GM12878 (cell line): ENCODE results near the gene SIRT3.

Experiments used
- EGR1 ChIP-seq, 2 experiments: IDR thresholded peaks; 1 replicate in 1 of 2; 2 replicates in 1 of 2; pipeline ENCODE4 v1.6.1; 2011 to 2012; ENCODE audit warnings: low read depth in 2 of 2, low read length in 2 of 2, borderline replicate concordance in 1 of 2, mild to moderate bottlenecking in 1 of 2, moderate library complexity in 1 of 2
- ETV6 ChIP-seq, 2 experiments: fragments of 450-650 bp in 1 of 2; IDR thresholded peaks in 1 of 2; conservative IDR thresholded peaks in 1 of 2; 2 replicates each; pipeline ENCODE4 v1.6.1; 2014; ENCODE audit warnings: antibody characterized with exemption in 1 of 2, borderline replicate concordance in 1 of 2, low read depth in 1 of 2, mild to moderate bottlenecking in 1 of 2, moderate library complexity in 1 of 2
- GABPA ChIP-seq: IDR thresholded peaks from 2 replicates; pipeline ENCODE4 v1.6.1; 2014; ENCODE audit warnings: antibody characterized with exemption, low read depth, mild to moderate bottlenecking, inconsistent platforms
- NR2C2 ChIP-seq: IDR thresholded peaks from 2 replicates; pipeline ENCODE4 v1.6.1; 2011; ENCODE audit warnings: borderline replicate concordance, low read depth; ENCODE audit not compliant: control insufficient read depth, insufficient read length
- POLR2A ChIP-seq: IDR thresholded peaks from 2 replicates; pipeline ENCODE4 v1.6.1; 2011; ENCODE audit warnings: low read depth, mild to moderate bottlenecking, low read length
- POLR2AphosphoS2 ChIP-seq: IDR thresholded peaks from 2 replicates; pipeline ENCODE4 v1.6.1; 2011; ENCODE audit warnings: low read depth, mild to moderate bottlenecking, low read length, improper control_type of control experiment, moderate library complexity
- POLR2AphosphoS5 ChIP-seq: IDR thresholded peaks from 2 replicates; pipeline ENCODE4 v1.6.1; 2011; ENCODE audit warnings: mild to moderate bottlenecking, low read length, inconsistent platforms
- RAD21 ChIP-seq: IDR thresholded peaks from 2 replicates; pipeline ENCODE4 v1.6.1; 2011; ENCODE audit warnings: mild to moderate bottlenecking, low read depth, low read length, moderate library complexity; ENCODE audit not compliant: insufficient read depth
- SUZ12 ChIP-seq: fragments of 200-600 bp; sonication (generic); IDR thresholded peaks from one replicate; pipeline ENCODE4 v1.6.1; 2018; ENCODE audit warnings: antibody characterized with exemption, mild to moderate bottlenecking; ENCODE audit not compliant: unreplicated experiment
- ZNF207 ChIP-seq: fragments of 450-650 bp; IDR thresholded peaks from 2 replicates; pipeline ENCODE4 v1.6.1; 2014; ENCODE audit warnings: antibody characterized with exemption, mild to moderate bottlenecking, borderline replicate concordance
- TF ChIP-seq, protein P1 (sequence below), 3 experiments: IDR thresholded peaks in 2 of 3; conservative IDR thresholded peaks in 1 of 3; 2 replicates each; pipeline ENCODE4 v1.5.1; 2011; ENCODE audit warnings: low read depth in 3 of 3, low read length in 3 of 3, mild to moderate bottlenecking in 3 of 3, control low read depth in 2 of 3, moderate library complexity in 2 of 3, inconsistent platforms in 1 of 3, mixed read lengths in 1 of 3; ENCODE audit not compliant: control insufficient read depth in 2 of 3, insufficient read depth in 1 of 3; ENCODE audit errors: extremely low read depth in 1 of 3

DNA sequence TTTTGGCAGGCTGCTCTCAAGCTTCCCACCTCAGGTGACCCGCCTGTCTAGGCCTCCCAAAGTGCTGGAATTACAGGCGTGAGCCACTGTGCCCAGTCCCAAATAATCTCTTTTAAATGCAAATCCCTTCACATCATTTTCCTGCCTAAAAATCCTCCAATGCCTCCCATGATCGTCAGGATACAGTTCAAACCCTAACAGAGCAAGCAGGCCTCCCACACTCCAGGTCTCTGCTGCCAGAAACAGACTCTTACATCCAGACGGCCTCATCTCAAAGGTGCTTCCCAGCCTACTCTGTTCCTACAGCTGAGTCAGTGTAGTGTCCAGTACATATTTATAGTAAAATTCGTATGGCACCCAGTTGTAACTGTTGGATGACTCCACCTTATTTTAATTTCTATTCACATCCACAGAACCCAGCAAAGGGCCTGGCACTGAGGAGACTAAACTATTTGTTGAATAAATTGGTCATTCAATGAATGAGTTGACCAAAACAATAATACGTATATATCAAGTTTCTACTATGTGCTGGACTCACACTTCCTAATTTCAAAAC, 8.2 kb downstream of the SIRT3 start:
- no peak for TF ChIP-seq EGR1 (IDR thresholded peaks at IDR 0.05; ENCODE audit: borderline replicate concordance in 1 of 2, low read depth in 2 of 2, low read length in 2 of 2)
- TF ChIP-seq POLR2AphosphoS2 = no peak
- TF ChIP-seq, protein P1, sequence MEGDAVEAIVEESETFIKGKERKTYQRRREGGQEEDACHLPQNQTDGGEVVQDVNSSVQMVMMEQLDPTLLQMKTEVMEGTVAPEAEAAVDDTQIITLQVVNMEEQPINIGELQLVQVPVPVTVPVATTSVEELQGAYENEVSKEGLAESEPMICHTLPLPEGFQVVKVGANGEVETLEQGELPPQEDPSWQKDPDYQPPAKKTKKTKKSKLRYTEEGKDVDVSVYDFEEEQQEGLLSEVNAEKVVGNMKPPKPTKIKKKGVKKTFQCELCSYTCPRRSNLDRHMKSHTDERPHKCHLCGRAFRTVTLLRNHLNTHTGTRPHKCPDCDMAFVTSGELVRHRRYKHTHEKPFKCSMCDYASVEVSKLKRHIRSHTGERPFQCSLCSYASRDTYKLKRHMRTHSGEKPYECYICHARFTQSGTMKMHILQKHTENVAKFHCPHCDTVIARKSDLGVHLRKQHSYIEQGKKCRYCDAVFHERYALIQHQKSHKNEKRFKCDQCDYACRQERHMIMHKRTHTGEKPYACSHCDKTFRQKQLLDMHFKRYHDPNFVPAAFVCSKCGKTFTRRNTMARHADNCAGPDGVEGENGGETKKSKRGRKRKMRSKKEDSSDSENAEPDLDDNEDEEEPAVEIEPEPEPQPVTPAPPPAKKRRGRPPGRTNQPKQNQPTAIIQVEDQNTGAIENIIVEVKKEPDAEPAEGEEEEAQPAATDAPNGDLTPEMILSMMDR (IDR thresholded peaks at IDR 0.05 in 2 of 3, conservative IDR thresholded peaks at IDR 0.05 in 1 of 3; ENCODE audit: control insufficient read depth in 2 of 3, extremely low read depth in 1 of 3, insufficient read depth in 1 of 3, low read depth in 3 of 3, low read length in 3 of 3) = no peak
- TF ChIP-seq RAD21 = no peak
- TF ChIP-seq POLR2A = no peak
- no peak for TF ChIP-seq POLR2AphosphoS5
- no peak for TF ChIP-seq ETV6 (conservative IDR thresholded peaks at IDR 0.05 in 1 of 2, IDR thresholded peaks at IDR 0.05 in 1 of 2; ENCODE audit: borderline replicate concordance in 1 of 2, low read depth in 1 of 2)
- no peak for TF ChIP-seq SUZ12
- no peak for TF ChIP-seq ZNF207
- no peak for TF ChIP-seq GABPA
- no peak for TF ChIP-seq NR2C2
